Activated CD8-positive, alpha-beta T cell treated with anti-CD3 and anti-CD28 coated beads for 36 hours (primary cell): Measurements from ENCODE around the gene CCDC170. TPM values are rescaled to one million over a fixed set of nuclear protein-coding genes. Genes with fewer than 3 reads are reported as not detected.
"Not testable (repeated sequence)": the region's sequence is repeated elsewhere in the genome, so short reads cannot be mapped to it uniquely, and the experiment has no call there.

Source experiments
- ATAC-seq: fragments of 200-7000 bp; cut with Tn5 transposase; one replicate; pipeline ENCODE4 v1.10.0; 2021; ENCODE audit warnings: mild to moderate bottlenecking, moderate library complexity
- CTCF ChIA-PET: fragments of 350-600 bp; sonication (Branson Sonifier 250); formaldehyde crosslinking; loops from one replicate; lab custom pipeline; 2021; ENCODE audit warnings: antibody characterized with exemption; lab: Charles Lee
- POLR2A ChIA-PET: fragments of 350-600 bp; sonication (Branson Sonifier 250); formaldehyde crosslinking; loops from one replicate; lab custom pipeline; 2021; ENCODE audit warnings: antibody characterized with exemption; lab: Charles Lee
- DNase-seq: peaks from one replicate; pipeline ENCODE4 v3.0.0-alpha.2; 2020
- H3K27ac Mint-ChIP-seq: one replicate; pipeline ENCODE4 v1.8.0; 2021; ENCODE audit warnings: mild to moderate bottlenecking, mixed read lengths
- H3K27me3 Mint-ChIP-seq: one replicate; pipeline ENCODE4 v1.8.0; 2021; ENCODE audit warnings: mixed read lengths
- H3K36me3 Mint-ChIP-seq: one replicate; pipeline ENCODE4 v1.8.0; 2021; ENCODE audit warnings: low read depth, mixed read lengths
- H3K4me1 Mint-ChIP-seq: one replicate; pipeline ENCODE4 v1.8.0; 2021; ENCODE audit warnings: low read depth, mixed read lengths
- H3K4me3 Mint-ChIP-seq: one replicate; pipeline ENCODE4 v1.8.0; 2021; ENCODE audit warnings: mild to moderate bottlenecking, moderate library complexity, mixed read lengths
- H3K9me3 Mint-ChIP-seq: one replicate; pipeline ENCODE4 v1.8.0; 2021; ENCODE audit warnings: mixed read lengths
- intact Hi-C: fragments of 100-400 bp; cut with micrococcal nuclease; formaldehyde crosslinking; loops from one replicate; pipeline ENCODE4 v1.10.0; 2022
- total RNA-seq, 2 experiments: library from RNA; stranded (reverse); gene quantifications; one replicate each; pipeline ENCODE4 v1.2.3, GENCODE V29; 2021
- TF ChIP-seq, protein P1 (sequence below): fragments of 200-600 bp; IDR thresholded peaks from one replicate; pipeline ENCODE4 v1.8.0; 2022; ENCODE audit warnings: antibody characterized with exemption, mild to moderate bottlenecking

CCDC170 gene, protein sequence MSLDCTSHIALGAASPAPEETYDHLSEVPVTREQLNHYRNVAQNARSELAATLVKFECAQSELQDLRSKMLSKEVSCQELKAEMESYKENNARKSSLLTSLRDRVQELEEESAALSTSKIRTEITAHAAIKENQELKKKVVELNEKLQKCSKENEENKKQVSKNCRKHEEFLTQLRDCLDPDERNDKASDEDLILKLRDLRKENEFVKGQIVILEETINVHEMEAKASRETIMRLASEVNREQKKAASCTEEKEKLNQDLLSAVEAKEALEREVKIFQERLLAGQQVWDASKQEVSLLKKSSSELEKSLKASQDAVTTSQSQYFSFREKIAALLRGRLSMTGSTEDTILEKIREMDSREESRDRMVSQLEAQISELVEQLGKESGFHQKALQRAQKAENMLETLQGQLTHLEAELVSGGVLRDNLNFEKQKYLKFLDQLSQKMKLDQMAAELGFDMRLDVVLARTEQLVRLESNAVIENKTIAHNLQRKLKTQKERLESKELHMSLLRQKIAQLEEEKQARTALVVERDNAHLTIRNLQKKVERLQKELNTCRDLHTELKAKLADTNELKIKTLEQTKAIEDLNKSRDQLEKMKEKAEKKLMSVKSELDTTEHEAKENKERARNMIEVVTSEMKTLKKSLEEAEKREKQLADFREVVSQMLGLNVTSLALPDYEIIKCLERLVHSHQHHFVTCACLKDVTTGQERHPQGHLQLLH
- total RNA-seq: not detected

DNA sequence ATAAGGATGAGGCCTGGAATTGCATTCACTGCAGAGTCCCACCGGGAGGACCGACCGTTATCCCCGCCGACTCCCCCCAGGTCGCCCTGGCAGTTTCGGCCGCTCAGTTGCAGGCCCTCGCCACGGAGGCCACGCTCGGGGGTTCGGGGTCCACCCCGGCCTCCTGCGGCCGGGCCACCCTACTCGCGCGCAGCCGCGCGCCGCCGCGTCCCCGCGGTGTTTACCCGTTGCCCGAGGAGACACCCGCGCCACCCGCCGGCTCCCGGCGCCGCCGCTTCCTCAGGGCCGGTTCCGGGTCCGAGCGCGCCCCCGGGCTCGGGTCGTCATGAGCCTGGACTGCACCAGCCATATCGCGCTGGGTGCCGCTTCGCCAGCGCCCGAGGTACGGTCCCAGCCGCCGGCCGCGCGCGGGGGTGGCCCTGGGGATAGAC lies at the start of gene CCDC170:
Gene CCDC170 (plus strand): TSS at position 214 of the 431 bp plus-strand sequence. CDS start 112 bp downstream, at position 326.
- TF ChIP-seq, protein P1, sequence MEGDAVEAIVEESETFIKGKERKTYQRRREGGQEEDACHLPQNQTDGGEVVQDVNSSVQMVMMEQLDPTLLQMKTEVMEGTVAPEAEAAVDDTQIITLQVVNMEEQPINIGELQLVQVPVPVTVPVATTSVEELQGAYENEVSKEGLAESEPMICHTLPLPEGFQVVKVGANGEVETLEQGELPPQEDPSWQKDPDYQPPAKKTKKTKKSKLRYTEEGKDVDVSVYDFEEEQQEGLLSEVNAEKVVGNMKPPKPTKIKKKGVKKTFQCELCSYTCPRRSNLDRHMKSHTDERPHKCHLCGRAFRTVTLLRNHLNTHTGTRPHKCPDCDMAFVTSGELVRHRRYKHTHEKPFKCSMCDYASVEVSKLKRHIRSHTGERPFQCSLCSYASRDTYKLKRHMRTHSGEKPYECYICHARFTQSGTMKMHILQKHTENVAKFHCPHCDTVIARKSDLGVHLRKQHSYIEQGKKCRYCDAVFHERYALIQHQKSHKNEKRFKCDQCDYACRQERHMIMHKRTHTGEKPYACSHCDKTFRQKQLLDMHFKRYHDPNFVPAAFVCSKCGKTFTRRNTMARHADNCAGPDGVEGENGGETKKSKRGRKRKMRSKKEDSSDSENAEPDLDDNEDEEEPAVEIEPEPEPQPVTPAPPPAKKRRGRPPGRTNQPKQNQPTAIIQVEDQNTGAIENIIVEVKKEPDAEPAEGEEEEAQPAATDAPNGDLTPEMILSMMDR: no peak
- ATAC-seq: peak; percentile 58
- intact Hi-C loops: no loop called here
- Mint-ChIP-seq H3K27ac (no peak within 1 kb of the TSS), H3K4me1 (peaks cover 9% of the 10 kb centered on the region), H3K36me3 (no peaks in the 10 kb centered on the region), H3K9me3 (no peaks in the 10 kb centered on the region), H3K4me3 (peak within 1 kb of the TSS; percentile 56), H3K27me3 (peaks cover 39% of the 10 kb centered on the region)
- POLR2A ChIA-PET: interaction anchor here (1.7 kb wide), 1 partner anchor 12 kb away, joined by 4 read pairs; no protein-coding TSS in a partner anchor
- CTCF ChIA-PET: no interaction called here
- DNase-seq: peak; percentile 21

DNA sequence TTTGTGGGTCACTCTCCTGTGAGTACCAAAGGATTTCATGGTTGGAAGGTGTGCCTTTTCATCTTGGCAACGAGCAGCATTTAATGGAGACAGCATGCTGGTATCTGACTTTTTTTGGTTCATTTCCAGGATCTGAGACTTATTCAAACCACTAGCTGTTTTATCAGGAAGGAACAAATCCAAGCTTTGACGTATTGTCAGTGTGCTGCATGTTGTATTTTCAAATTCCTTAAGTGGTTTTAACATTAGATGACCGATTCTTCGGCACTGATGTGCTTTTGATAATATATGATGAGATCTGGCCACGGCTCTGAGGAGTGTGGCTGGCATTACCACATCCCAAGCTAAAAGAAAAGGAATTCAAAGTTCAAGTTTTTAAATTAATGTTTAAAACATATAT lies 48.3 kb upstream of the CCDC170 start:
- H3K4me1 Mint-ChIP-seq: peaks cover 41% of the 10 kb centered on the region
- no peaks in the 10 kb centered on the region for H3K9me3 Mint-ChIP-seq
- no peak for ATAC-seq
- TF ChIP-seq, protein P1: no peak
- ChIA-PET CTCF (interaction anchor here (2.4 kb wide), 1 partner anchor 39 kb away, joined by 8 read pairs; no protein-coding TSS in a partner anchor), POLR2A (no interaction called here)
- no peak for DNase-seq
- no peaks in the 10 kb centered on the region for H3K27me3 Mint-ChIP-seq
- H3K27ac Mint-ChIP-seq: no peak overlapping the region
- H3K36me3 Mint-ChIP-seq: peaks cover 13% of the 10 kb centered on the region
- intact Hi-C loops: no loop called here
- H3K4me3 Mint-ChIP-seq: no peak overlapping the region

DNA sequence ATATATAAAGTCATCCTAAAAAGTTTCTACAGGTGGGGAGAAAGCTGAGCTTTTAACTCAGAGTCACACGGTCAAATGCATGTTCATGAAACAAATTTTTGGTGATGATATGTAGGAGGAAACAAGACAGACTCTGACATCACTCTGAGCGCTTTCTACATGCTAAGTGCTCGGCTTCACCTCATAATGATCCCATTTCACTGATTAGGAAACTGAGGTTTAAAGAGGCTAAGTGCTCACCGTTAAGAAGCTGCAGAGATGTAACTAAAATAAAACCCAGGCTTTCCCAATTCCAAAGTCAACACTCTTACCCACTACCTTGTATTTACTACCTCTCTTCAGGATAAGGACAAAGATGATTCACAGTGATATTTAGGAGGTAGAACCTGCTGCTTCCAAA lies 46.6 kb upstream of the CCDC170 start:
- ATAC-seq: no peak
- Mint-ChIP-seq H3K27me3 (no peaks in the 10 kb centered on the region), H3K27ac (no peak overlapping the region), H3K36me3 (peaks cover 17% of the 10 kb centered on the region), H3K4me3 (no peak overlapping the region), H3K4me1 (peaks cover 31% of the 10 kb centered on the region), H3K9me3 (no peaks in the 10 kb centered on the region)
- intact Hi-C loops: no loop called here
- CTCF ChIA-PET: no interaction called here
- no peak for DNase-seq
- TF ChIP-seq, protein P1: no peak
- POLR2A ChIA-PET: interaction anchor here (0.6 kb wide), 1 partner anchor 42 kb away, joined by 3 read pairs; no protein-coding TSS in a partner anchor

DNA sequence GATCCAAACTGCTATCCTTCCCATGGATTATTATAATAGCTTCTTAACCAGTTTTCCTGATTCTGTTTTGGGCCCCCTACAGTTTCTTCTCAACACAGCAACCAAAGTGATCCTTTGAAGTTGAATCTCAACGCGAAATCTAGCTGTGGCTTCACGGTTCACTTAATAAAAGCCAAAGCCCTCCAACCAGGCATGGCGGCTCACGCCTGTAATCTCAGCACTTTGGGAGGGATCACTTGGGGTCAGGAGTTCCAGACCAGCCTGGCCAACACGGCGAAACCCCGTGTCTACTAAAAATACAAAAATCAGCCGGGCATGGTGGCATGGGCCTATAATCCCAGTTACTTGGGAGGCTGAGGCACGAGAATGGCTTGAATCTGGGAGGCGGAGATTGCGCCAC lies 45.2 kb upstream of the CCDC170 start:
- H3K4me1 Mint-ChIP-seq: peaks cover 28% of the 10 kb centered on the region
- H3K4me3 Mint-ChIP-seq: no peak overlapping the region
- no peak overlapping the region for H3K27ac Mint-ChIP-seq
- intact Hi-C loops: no loop called here
- TF ChIP-seq, protein P1: no peak
- H3K27me3 Mint-ChIP-seq: no peaks in the 10 kb centered on the region
- CTCF ChIA-PET: interaction anchor here (1.1 kb wide), 1 partner anchor 43 kb away, joined by 3 read pairs; no protein-coding TSS in a partner anchor
- H3K9me3 Mint-ChIP-seq: no peaks in the 10 kb centered on the region
- peaks cover 16% of the 10 kb centered on the region for H3K36me3 Mint-ChIP-seq
- POLR2A ChIA-PET: no interaction called here
- DNase-seq (no peak), ATAC-seq (no peak)

DNA sequence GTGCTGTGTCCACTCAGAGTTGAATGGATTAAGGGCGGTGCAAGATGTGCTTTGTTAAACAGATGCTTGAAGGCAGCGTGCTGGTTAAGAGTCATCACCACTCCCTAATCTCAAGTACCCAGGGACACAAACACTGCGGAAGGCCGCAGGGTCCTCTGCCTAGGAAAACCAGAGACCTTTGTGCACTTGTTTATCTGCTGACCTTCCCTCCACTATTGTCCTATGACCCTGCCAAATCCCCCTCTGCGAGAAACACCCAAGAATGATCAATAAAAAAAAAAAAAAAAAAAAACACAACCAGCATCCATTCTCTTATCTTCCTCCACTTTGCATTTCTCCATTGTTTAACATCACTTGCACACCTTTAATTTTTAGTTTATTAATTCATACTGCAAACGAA lies 42.9 kb upstream of the CCDC170 start:
- H3K27ac Mint-ChIP-seq: peak overlapping the region; percentile 85
- not testable (repeated sequence) for H3K9me3 Mint-ChIP-seq, DNase-seq, ATAC-seq, H3K27me3 Mint-ChIP-seq
- ChIA-PET CTCF (interaction anchor here (1.2 to 2.1 kb wide), 3 partner anchors 10 to 58 kb away, joined by 5 to 11 read pairs (median 7); no protein-coding TSS in a partner anchor), POLR2A (interaction anchor here (0.6 to 2.1 kb wide), 4 partner anchors 11 to 63 kb away, joined by 3 to 24 read pairs (median 4); no protein-coding TSS in a partner anchor)
- H3K4me1 Mint-ChIP-seq: peaks cover 29% of the 10 kb centered on the region
- H3K36me3 Mint-ChIP-seq: peaks cover 12% of the 10 kb centered on the region
- peak overlapping the region; percentile 93 for H3K4me3 Mint-ChIP-seq
- intact Hi-C loops: loop anchor here (5.0 kb wide), 2 partner anchors 59 to 1531 kb away; partner anchors contain the start of genes FBXO5 and ZBTB2
